HL-60/S4 treated with retinoic acid at 250 ng/mL for 4 days and 3 days (cell line): ENCODE data around the gene CXCR1.
"Not testable (repeated sequence)": the region's sequence is repeated elsewhere in the genome, so short reads cannot be mapped to it uniquely, and the experiment has no call there.

Experiments
- in situ Hi-C: fragments of 300-500 bp; cut with MboI; formaldehyde crosslinking; loops from 2 replicates; pipeline ENCODE4 v1.7.0; 2022; ENCODE audit warnings: low sequenced_read_pairs

CXCR1 gene

DNA sequence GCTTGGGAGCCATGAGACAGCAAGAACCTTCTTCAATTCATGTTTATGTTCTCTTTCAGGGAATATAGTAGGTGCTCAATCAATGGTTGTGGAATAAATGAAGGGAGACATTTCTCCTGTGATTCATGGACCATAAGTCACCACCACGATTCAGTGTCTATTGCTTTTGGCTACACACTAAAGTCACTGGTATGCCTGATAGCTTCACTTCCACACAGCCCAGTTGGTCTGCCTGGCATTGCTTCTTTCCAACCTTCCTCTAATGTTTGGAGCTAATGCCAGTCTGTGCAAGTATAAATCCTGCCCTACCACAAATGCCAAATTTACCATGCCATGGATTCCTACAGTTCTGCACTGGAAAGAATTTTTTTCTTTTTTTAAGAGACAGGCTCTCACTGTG lies 1.3 kb upstream of the CXCR1 start:
- in situ Hi-C loops, result no loop called here

DNA sequence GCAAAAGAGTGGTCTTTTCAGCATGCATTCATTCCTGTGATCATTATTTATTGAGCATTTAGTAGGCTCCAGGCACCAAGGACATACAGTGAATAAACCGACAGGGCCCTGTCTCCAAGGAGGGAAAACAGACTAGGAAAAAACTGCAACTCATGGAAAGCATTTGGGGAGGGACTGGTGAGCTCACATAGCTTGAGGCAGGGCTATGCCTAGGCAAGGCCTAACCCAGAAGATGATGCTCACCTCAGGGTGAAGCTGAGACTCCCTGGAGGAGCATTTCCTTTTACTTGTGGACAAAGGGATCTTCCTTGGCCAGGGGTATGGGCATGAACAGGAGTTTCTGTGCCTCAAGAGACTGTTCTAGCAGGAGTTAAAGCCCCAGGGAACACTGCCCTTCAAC lies 3.9 kb downstream of the CXCR1 start:
- in situ Hi-C loops, result no loop called here

DNA sequence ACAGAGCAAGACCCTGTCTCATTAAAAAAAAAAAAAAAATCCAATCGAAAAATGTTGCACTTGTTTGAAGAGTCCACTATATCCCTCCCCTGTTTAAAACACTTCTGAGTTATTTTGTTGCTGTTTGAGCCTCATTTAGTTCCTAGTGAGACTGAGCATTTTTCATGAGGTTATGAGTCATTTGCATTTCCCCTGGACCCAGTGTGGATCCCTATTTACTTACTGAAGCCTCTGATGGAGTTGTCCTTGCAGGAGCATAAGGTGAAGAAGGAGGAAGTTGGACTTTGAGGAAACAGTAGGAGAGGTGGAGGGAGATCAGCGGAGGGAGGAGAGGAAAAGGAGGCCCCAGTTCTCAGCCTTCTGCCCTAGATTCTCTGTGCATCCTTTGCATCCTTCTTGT lies 5.1 kb downstream of the CXCR1 start:
- in situ Hi-C loops, result no loop called here

DNA sequence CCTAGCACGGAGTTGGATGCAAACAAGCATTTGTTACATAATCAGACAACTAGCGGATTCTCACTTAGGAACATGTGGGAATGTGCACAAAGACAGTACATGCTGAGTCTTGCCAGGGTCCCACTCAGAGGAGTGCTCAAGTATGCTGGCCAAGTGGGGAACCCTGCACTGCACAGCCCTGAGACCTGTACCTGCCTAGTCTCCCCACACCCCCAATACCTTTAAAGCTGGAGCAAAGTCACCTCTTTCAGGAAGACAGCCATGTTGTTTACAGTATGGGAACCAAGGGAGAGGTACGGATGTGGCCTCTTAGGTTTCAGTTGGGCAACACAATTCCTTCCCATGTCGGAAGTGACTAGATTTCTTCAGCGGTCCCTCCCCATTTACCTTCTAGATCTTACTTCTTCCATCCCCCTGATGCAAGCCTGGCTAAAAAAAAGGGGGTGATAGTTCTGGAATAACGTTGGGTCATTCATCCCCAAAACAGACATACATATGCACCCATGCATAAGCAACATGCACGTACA lies 10.7 kb downstream of the CXCR1 start:
- in situ Hi-C loops, result no loop called here

DNA sequence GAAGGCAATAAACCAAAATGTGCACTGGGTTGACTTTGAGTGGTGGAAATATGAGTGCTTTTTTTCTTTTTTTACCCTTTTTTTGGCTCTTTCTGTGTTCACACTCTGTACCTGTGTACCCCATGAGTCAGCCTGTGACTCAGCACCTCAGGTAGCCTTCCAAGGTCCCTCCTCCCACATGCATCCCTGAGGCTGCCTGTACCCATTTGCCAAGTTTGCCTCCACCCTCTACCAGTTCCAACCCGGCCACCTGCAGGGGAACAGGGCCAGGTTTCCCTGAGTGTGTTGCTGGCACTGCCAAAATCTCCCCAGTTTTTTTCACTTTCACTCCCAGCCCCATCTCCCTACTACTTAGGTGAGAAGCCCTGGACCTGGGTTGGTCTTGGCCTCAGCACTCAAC lies 14.0 kb downstream of the CXCR1 start:
- in situ Hi-C loops, result no loop called here

DNA sequence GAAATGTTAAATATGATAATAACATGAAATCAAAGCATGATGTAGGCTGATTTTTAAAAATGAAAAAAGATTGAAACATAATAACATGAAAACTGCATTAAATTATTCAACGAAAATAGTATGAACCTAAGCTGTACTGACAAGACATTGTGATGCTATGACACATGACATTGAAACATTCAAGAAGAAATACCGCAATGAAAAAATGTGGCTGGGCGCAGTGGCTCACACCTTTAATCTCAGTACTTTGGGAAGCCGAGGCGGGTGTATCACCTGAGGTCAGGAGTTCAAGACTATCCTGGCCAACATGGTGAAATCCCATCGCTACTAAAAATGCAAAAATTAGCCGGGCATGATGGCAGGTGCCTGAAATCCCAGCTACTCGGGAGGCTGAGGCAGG lies 14.6 kb downstream of the CXCR1 start:
- in situ Hi-C loops, result no loop called here

DNA sequence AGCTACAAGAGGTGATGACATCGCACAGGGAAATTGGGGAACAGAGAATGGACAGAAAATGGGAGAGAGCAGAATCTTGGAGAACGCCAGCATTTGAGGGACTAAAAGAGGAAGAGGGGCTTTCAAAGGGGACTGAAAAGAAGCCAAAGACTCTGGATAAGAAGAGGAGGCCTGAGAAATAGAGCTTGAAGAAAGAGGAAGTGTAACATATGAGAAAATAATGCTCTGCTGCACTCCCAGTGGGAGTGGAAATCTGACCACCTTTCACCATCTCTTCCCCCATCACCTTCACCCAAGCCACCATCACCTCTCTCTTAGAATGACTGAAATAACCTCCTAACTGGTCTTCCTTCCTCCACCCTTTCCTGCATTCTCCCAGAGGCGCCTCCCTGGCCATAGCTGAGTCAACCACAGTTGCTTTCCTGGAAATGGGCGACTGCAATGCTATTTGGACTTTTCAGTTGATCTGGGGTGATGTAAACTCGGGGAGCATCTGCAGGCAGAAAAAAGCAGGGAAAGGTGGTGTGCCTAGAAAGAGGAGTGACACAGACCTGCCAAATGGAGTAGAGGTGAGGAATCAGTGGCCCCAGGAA lies 16.8 kb downstream of the CXCR1 start:
- in situ Hi-C loops, result no loop called here

DNA sequence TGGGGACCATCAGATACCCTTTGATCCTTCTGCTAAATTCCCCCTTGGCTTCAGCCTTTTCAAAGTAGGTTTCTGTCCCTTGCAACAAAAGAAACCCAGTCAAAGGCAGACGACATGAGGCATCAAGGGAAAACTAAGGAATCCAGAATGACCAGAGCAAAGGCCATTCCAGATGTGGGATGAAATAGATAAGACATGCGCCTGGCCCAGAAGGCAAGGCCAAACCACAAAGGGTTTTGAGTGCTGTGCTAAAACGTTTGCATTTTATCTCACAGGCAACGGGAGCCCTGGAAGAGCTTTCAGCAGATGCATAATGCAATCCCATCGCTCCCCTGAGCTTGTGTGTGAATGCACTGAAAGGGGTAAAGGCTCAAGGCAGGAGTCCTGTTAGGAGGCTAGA lies 17.7 kb downstream of the CXCR1 start:
- in situ Hi-C loops, result no loop called here

DNA sequence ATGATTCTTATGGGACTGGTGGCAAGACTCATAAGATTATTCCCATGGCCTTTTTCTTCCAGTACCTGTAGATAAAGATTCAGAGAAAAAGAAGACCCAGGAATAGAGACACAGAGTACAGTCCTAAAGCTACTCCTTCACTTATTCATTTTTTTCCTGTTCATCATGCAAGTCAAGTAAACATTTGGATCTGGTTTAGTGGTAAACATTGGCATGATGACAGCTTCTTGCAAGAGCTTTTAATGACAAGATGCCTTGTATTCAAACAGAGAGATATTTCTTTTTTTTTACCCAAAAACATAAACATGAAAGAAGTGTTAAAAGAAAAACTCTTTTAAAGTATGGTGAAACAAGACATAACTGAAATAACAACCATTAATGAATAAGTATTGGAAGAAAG lies 20.7 kb downstream of the CXCR1 start:
- in situ Hi-C loops, result no loop called here

DNA sequence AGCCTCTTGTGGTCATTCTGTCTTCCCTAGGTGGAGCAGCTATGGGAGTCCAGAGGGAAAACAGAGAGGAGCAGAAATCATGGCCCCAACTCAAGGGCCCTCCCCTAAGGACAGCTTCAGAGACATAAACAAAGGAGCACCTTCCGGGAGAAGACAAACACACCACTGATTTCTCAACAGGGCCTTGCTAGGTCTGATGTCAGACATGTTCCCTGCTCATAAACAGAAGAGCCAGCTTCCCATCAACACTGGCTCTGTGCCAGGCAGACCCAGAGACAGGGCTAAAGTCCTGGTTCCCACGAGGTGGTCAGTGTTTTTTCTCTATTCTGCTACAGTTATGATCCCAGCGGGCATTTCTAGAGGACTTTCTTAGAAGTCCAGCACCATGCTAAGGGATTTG lies 21.6 kb downstream of the CXCR1 start:
- in situ Hi-C loops, result no loop called here

DNA sequence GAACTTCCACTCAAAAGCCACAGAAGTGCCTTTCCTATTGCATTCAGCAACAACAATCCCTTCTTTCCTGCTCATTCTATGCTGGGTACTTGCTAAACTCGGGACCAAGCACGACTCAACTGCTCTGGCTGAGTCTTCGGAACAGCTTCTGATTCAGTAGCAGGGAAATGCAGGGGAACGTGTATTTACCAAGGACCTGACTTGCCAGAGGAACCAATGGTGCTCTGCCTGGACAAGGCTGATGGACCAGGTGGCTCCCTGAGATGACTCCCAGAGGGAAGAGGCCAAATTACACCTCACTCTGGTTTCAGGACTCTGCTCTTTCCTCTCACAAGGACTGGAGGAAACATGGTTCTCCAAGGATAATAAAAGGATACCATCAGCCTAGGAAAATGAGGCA lies 28.7 kb downstream of the CXCR1 start:
- in situ Hi-C loops, result no loop called here

DNA sequence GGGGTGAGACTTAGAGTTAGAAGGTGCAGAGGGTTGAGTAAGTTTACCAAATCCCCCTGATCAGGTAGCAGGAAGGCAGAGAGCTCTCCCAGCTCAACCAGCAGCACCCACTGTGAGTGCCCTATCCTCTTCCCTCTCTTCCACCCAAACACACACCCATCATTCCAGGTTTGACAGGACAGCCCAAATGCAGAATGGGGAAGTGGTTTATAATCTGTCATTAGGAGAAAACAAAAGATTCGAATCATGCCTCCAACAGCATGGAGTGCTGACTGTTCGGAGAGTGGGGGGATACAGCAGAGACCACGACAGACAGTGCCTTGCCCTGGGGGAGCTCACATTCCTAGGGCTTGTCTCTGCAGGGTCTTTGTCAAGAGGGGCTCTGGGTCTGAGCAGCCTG lies 29.2 kb downstream of the CXCR1 start:
- in situ Hi-C loops, result no loop called here

DNA sequence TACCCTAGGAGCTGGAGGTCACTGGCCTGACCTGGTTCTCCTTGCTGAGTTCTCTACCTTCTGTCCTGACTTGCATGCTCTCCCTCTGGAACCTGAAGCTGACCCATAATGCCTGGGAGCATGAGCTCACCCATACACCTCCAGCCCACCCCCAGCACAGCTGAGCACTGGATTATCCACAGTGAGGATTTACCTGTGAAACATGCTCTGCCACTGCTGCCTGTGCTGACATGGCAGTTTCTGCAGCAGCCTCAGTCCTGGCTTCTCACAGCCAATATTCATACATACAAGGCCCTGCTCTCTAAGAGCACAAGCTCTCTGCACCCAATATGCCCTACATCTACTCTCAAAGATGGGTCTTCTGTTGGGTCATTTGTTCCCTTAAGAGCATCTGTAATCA lies 35.9 kb downstream of the CXCR1 start:
- in situ Hi-C loops, result no loop called here

DNA sequence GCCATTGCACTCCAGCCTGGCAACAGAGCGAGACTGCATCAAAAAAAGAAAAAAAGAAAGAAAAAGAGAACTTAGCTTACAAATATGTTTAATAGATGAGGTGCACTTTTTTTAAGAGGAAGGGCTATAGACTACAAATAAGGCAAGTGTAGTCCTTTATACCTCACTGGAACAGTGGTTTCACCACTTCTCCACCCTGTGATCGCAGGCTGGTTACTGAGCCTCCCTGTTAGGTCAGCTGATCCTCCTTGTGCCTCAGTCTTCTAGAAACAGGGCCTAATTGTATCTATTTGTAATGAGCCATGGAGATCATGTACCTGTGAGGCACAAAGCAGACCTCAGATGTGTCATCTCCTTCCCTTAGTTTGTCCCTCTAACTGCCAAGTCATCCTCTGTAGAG lies 36.4 kb downstream of the CXCR1 start:
- in situ Hi-C loops, result no loop called here

DNA sequence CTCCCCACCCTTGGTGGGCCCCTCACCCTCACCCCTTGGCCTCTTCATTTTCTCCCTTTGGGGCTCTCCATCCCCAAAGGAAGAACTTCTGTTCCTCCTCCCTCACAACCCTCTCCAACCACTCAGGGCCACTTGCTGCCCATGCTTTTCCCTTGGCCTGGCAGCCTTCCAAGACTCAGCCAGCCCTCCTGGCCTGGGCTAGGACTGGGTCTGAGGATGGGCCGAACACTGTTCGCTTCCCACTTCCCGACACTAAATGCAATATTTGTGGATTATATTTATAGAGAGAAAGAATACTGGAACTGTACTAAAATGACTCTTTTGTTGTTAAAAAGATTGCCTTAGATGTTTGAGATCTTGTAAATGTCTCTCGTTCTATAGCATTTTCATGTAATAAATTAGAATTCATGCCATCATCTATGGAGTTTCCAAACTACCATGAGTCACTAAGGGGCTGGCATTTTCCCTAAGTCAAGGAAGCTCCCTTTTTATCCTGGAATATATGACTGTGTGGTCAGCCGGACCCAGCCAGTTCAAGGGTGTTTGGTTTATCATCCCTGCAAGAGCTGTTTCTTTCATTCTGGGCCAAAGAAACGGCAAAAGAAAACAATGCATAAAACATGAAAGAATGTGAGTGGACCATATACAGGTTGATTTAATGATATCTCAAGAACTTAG lies 37.2 kb downstream of the CXCR1 start:
- in situ Hi-C loops, result no loop called here

DNA sequence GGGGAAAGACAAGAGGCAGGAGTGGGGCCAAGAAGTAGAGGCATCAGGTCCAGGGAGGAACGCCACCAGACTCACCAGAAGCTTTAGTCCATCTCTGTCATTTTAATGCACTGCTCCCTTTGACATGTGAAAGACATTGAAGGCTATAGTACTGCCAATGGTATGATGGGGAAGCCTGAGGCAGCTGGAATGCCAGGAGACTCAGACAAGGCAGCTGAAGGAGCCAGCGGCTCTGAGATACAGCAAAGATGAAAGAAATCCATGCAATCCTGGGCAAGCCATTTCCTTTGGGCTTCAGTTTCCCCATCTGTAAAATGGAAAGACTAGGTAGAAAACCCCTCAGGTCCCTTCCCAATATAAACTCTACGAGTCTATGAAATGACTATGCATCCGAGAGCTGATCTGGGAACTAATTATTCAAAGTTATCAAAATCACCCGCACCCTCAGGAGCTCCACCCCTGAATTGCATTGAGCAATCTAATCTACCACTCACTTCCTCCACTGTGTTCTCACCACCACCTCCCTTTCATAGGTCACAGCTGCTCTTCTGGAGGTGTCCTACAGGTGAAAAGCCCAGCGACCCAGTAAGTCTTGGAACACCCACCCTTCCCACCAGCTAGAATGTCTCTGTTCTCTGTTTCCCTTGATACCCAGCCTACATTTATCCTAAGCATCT lies 37.8 kb downstream of the CXCR1 start:
- in situ Hi-C loops, result no loop called here

DNA sequence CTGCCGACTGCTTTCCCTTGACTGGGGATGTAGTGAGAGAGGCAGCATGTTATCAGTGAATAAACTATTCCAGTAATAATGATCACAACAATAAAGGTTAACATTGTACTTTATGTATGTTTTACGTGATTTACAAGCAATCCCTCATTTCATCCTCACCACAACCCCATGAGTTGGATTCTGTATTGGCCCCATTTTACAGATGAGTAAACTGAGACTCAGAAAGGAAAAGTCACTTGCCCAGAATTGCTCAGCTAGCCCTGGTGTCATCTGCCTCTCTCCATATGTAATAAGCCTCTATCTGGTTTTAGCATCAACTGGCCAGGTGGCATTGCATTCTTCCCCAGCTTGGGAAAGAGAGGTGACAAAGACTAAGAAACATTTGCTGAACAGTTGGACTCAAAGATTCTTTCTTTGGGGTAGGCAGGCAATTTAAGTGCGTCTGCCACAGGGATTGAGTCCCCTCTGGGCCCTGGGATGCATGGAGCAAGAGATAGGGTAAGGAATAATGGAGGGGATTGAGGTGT lies 38.8 kb downstream of the CXCR1 start:
- in situ Hi-C loops, result no loop called here

DNA sequence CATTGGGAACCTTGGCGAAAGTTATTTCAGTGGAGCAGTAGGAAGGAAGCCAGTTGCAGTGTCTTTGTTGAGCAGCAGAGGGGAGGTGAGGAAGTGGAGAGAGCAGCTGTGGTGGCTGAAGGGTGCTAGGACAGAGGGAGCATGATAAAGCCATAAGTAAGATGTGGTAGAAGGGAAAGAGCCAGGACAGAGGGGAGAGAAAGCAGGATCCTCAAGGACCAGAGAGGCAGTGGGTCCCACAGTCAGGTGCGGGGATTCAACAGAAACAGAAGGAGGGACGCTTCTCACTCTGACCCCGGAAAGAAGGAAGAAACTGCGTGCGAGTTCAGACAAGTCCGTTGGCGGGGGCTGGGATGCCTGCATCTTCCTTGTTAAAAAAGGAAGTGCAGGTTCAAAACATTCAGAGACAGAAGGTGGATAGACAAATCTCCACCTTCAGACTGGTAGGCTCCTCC lies 41.1 kb downstream of the CXCR1 start, which contains the start of gene CXCR2:
CXCR2 (plus strand) TSS at position 403 of the 455 bp plus-strand sequence. CDS start 8,774 bp downstream, outside the sequence.
- in situ Hi-C loops, result no loop called here

DNA sequence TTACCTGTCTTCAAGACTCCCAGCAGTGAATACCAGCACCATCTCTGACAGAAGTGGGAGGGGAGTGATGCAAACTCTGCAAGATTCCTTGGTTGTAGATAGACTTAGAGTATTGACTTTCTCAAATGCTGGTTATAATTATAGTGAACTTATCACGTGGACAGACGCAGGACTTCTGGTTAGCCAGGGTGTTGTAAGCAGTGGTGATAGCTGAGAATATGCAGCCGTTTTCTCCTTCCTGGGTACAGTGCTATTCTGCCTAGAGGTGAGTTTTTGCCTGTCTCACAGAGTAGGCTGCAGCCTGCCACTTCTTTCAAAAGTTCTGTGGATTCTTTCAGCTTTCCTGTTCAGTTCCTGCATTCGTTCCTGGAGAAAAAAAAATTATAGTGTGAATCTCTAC lies 41.7 kb downstream of the CXCR1 start:
- in situ Hi-C loops, result no loop called here

DNA sequence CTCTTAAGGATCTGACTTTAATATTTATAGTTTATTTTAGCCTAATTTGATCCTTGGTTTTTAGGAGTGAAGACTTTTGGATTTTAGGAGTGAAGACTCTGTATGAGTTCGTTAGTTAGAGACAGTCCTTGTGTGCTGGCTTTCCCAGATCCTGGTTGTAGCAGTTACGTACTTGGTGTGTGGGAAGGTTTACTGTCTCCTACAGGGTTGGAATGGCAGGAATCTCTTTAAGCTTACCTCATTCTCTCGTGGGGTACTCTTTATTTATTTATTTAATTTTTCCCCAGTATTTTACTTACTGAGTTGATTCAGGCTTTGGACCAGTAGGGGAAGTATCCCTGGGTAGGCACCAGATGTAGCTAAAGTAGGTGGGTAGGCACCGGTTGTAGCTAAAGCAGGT lies 42.8 kb downstream of the CXCR1 start:
- in situ Hi-C loops, result no loop called here

DNA sequence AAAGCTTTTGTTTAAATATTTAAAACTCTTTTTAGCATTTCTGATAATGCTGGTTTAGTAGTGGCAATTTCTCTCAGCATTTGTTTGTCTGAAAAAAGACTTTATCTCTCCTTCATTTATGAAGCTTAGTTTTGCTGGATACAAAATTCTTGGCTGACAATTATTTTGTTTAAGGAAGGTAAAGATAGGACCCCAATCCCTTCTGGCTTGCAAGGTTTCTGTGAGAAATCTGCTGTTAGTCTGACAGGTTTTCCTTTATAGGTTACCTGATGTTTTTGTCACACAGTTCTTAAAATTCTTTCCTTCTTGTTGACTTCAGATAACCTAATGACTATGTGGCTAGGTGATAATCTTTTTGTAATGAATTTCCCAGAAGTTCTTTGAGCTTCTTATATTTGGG lies 44.5 kb downstream of the CXCR1 start:
- in situ Hi-C loops, result not testable (repeated sequence)

DNA sequence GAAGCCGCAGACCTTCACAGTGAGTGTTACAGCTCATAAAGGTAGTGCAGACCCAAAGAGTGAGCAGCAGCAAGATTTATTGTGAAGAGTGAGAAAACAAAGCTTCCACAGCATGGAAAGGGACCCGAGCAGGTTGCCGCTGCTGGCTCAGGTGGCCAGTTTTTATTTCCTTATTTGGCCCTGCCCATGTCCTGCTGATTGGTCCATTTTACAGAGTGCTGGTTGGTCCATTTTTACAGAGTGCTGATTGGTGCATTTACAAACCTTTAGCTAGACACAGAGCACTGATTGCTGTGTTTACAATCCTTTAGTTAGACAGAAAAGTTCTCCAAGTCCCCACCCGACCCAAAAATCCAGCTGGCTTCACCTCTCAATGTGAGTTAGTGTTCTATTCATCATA lies 45.0 kb downstream of the CXCR1 start:
- in situ Hi-C loops, result not testable (repeated sequence)
